ENCODE measurements around the gene ANKRD12. TPM values are rescaled to one million over a fixed set of nuclear protein-coding genes. Genes with fewer than 3 reads are reported as not detected.

ANKRD12 gene
- total RNA-seq, 1 experiment from 2014 or later = 30.7 TPM

GRCh38 chr18:9323750-9324445 is 187.3 kb downstream of the ANKRD12 start:
- Histone ChIP-seq H3K4me3 (ENCODE audit: low read depth in 2 of 2, low read length in 2 of 2) (no peak overlapping the region), H3K9me3 (ENCODE audit: control insufficient read depth, insufficient read depth, low read depth, low read length) (peaks cover 4% of the 10 kb centered on the region; the same call in 1 of the 2 replicates), H3K36me3 (ENCODE audit: control insufficient read depth, insufficient read depth, low read length) (no peaks in the 10 kb centered on the region), H3K27ac (ENCODE audit: low read length) (no peak overlapping the region), H3K27me3 (ENCODE audit: control insufficient read depth, insufficient read depth, low read length) (no peaks in the 10 kb centered on the region), H3K4me1 (ENCODE audit: control insufficient read depth, insufficient read depth, low read length) (no peaks in the 10 kb centered on the region)
- no TSS peak for BruUV-seq (replicated peaks)
- DNase-seq (ENCODE audit: low read depth, low spot score) (no peak), ATAC-seq (no peak)
- intact Hi-C loops (cut with micrococcal nuclease; ENCODE audit: unreplicated experiment) (no loop called here), in situ Hi-C loops (cut with HindIII; ENCODE audit: low pct_unique_long_range_greater_than_20kb, low sequenced_read_pairs) (no loop called here)
- ChIA-PET POLR2A (no interaction called here), CTCF (no interaction called here)
- TF ChIP-seq CTCF (IDR thresholded peaks at IDR 0.05) = no peak
- no peak for TF ChIP-seq POLR2AphosphoS5 (IDR thresholded peaks at IDR 0.05; ENCODE audit: low read depth, low read length)
- TF ChIP-seq TCF7L2 (IDR thresholded peaks at IDR 0.05; ENCODE audit: low read depth, low read length) = no peak

GRCh38 chr18:9325716-9326115 is 189.1 kb downstream of the ANKRD12 start:
- Histone ChIP-seq H3K27me3 (ENCODE audit: control insufficient read depth, insufficient read depth, low read length) (no peaks in the 10 kb centered on the region), H3K4me3 (ENCODE audit: low read depth in 2 of 2, low read length in 2 of 2) (no peak overlapping the region), H3K36me3 (ENCODE audit: control insufficient read depth, insufficient read depth, low read length) (no peaks in the 10 kb centered on the region), H3K4me1 (ENCODE audit: control insufficient read depth, insufficient read depth, low read length) (no peaks in the 10 kb centered on the region), H3K27ac (ENCODE audit: low read length) (no peak overlapping the region), H3K9me3 (ENCODE audit: control insufficient read depth, insufficient read depth, low read depth, low read length) (peaks cover 4% of the 10 kb centered on the region; the same call in 1 of the 2 replicates)
- ATAC-seq (no peak), DNase-seq (ENCODE audit: low read depth, low spot score) (no peak)
- no peak for TF ChIP-seq REST (IDR thresholded peaks at IDR 0.05; ENCODE audit: insufficient read depth in 1 of 2, low read depth in 2 of 2, low read length in 1 of 2)
- no peak for TF ChIP-seq CTCF (IDR thresholded peaks at IDR 0.05)
- ChIA-PET POLR2A (no interaction called here), CTCF (no interaction called here)
- BruUV-seq (replicated peaks) = no TSS peak
- in situ Hi-C loops (cut with HindIII; ENCODE audit: low pct_unique_long_range_greater_than_20kb, low sequenced_read_pairs) (no loop called here), intact Hi-C loops (cut with micrococcal nuclease; ENCODE audit: unreplicated experiment) (no loop called here)

- in situ Hi-C loops (cut with HindIII; ENCODE audit: low pct_unique_long_range_greater_than_20kb, low sequenced_read_pairs) (no loop called here), intact Hi-C loops (cut with micrococcal nuclease; ENCODE audit: unreplicated experiment) (no loop called here)
- DNase-seq (ENCODE audit: low read depth, low spot score) (no peak), ATAC-seq (no peak)
- no peaks in the 10 kb centered on the region for H3K36me3 ChIP-seq (ENCODE audit: control insufficient read depth, insufficient read depth, low read length)
- CTCF ChIA-PET = no interaction called here
- BruUV-seq (replicated peaks) = no TSS peak
- peaks cover 4% of the 10 kb centered on the region; the same call in 1 of the 2 replicates for H3K9me3 ChIP-seq (ENCODE audit: control insufficient read depth, insufficient read depth, low read depth, low read length)
- no peak overlapping the region for H3K4me3 ChIP-seq (ENCODE audit: low read depth in 2 of 2, low read length in 2 of 2)
- POLR2A ChIA-PET = no interaction called here
- H3K27ac ChIP-seq (ENCODE audit: low read length) = no peak overlapping the region
- H3K4me1 ChIP-seq (ENCODE audit: control insufficient read depth, insufficient read depth, low read length) = no peaks in the 10 kb centered on the region
- H3K27me3 ChIP-seq (ENCODE audit: control insufficient read depth, insufficient read depth, low read length) = no peaks in the 10 kb centered on the region
- TF ChIP-seq SIN3A (IDR thresholded peaks at IDR 0.05; ENCODE audit: borderline replicate concordance, insufficient read depth, low read depth, low read length) (no peak), TCF7L2 (IDR thresholded peaks at IDR 0.05; ENCODE audit: low read depth, low read length) (no peak), CTCF (IDR thresholded peaks at IDR 0.05) (no peak), REST (IDR thresholded peaks at IDR 0.05; ENCODE audit: insufficient read depth in 1 of 2, low read depth in 2 of 2, low read length in 1 of 2) (no peak), POLR2AphosphoS5 (IDR thresholded peaks at IDR 0.05; ENCODE audit: low read depth, low read length) (no peak)
Observed at GRCh38 chr18:9328776-9329175, 192.2 kb downstream of the ANKRD12 start.
